Measurements from ENCODE around the gene GPC1. TPM values are rescaled to one million over a fixed set of nuclear protein-coding genes. Genes with fewer than 3 reads are reported as not detected.

Gene GPC1
- total and polyA plus RNA-seq, 2 donors (not counting 3 experiments of a cell fraction or from before 2014, with no cell fraction given), result 9.6 to 31.1 TPM

DNA sequence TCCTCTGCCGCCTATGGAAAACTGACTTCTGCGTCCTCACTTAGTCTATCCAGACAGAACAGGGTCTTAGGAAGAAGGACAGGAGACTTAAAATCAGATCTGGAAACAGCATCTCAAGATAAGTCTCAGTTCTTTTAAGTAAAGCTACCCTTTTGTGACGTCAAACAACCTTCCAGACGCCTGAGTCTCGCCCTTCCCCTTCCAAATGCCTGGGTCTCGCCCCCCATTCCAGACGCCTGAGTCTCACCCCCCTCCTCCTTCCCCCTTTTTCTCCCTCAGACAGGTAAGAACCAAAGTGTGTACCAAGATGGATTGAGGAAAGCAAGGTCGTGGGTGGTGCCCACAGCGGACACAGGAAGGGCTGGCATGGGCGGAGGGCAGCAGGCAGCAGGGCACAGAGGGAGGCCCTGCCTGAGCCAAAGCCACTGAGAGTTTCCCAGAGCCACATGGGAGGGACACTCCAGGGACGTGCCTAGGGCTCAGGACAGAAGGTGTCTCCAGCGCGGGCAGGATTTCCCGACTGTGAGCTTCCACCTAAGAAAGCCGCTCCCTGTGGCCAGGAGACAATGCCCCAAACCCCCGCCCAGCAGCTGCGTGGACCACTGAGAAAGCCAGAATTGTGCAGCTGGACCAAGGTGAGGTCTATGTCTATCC is 71.1 kb downstream of the GPC1 start:
- no peak overlapping the region for H3K9ac ChIP-seq (replicated peaks; ENCODE audit: extremely low read depth, insufficient read depth, low read length)
- H3K9me1 ChIP-seq (replicated peaks; ENCODE audit: control insufficient read depth, extremely low read depth, insufficient read depth, low read length), result no peaks in the 10 kb centered on the region
- FAIRE-seq (no peak), DNase-seq (ENCODE audit: low read depth, low spot score) (no peak)
- H3K27ac ChIP-seq (ENCODE audit: insufficient read depth, low read depth, low read length), result no peak overlapping the region
- H3K27me3 ChIP-seq (ENCODE audit: control insufficient read depth in 2 of 2, insufficient read depth in 2 of 2, low read length in 2 of 2), result no peaks in the 10 kb centered on the region
- BruUV-seq (replicated peaks), result no TSS peak
- CTCF ChIA-PET, result no interaction called here
- H3K4me2 ChIP-seq (ENCODE audit: insufficient read depth, low read length), result no peak overlapping the region
- intact Hi-C loops (cut with micrococcal nuclease), result no loop called here
- H4K20me1 ChIP-seq (replicated peaks; ENCODE audit: control insufficient read depth, extremely low read depth, insufficient read depth, low read length), result no peaks in the 10 kb centered on the region
- H3K4me3 ChIP-seq (replicated peaks in 1 of 3; ENCODE audit: insufficient read depth in 1 of 3, low read depth in 1 of 3, low read length in 3 of 3), result no peak overlapping the region
- dilution Hi-C loops (cut with MboI; ENCODE audit: extremely low pct_ligation_motif_present, low sequenced_read_pairs), result no loop called here
- no peaks in the 10 kb centered on the region for H3K9me3 ChIP-seq (replicated peaks; ENCODE audit: control insufficient read depth, insufficient read depth, low read length)
- POLR2A ChIA-PET, result no interaction called here
- H3K36me3 ChIP-seq (ENCODE audit: control insufficient read depth in 2 of 2, extremely low read depth in 1 of 2, insufficient read depth in 2 of 2, low read length in 2 of 2), result no peaks in the 10 kb centered on the region
- no peak overlapping the region for H2AFZ ChIP-seq (ENCODE audit: low read depth, low read length)
- no peaks in the 10 kb centered on the region for H3K4me1 ChIP-seq (ENCODE audit: control insufficient read depth, extremely low read depth, insufficient read depth, low read length)
- TF ChIP-seq JUN (IDR thresholded peaks at IDR 0.05; ENCODE audit: borderline replicate concordance, insufficient read depth, insufficient read length, low read depth) (no peak), POLR2AphosphoS5 (IDR thresholded peaks at IDR 0.05; ENCODE audit: insufficient read depth, low read depth, low read length) (no peak), EZH2 (IDR thresholded peaks at IDR 0.05; ENCODE audit: borderline replicate concordance, low read depth, low read length, severe bottlenecking) (no peak), GATA2 (IDR thresholded peaks at IDR 0.05; ENCODE audit: insufficient read depth, insufficient read length, low read depth, low read length) (no peak), FOS (IDR thresholded peaks at IDR 0.05; ENCODE audit: borderline replicate concordance, insufficient read depth, low read length) (no peak), POLR2A (IDR thresholded peaks at IDR 0.05; ENCODE audit: low read depth, low read length) (no peak), MYC (IDR thresholded peaks at IDR 0.05; ENCODE audit: low read depth, low read length) (no peak)
- TF ChIP-seq, protein P1, sequence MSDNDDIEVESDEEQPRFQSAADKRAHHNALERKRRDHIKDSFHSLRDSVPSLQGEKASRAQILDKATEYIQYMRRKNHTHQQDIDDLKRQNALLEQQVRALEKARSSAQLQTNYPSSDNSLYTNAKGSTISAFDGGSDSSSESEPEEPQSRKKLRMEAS (IDR thresholded peaks at IDR 0.05; ENCODE audit: insufficient read depth, insufficient read length), result no peak
- TF ChIP-seq, protein P2, sequence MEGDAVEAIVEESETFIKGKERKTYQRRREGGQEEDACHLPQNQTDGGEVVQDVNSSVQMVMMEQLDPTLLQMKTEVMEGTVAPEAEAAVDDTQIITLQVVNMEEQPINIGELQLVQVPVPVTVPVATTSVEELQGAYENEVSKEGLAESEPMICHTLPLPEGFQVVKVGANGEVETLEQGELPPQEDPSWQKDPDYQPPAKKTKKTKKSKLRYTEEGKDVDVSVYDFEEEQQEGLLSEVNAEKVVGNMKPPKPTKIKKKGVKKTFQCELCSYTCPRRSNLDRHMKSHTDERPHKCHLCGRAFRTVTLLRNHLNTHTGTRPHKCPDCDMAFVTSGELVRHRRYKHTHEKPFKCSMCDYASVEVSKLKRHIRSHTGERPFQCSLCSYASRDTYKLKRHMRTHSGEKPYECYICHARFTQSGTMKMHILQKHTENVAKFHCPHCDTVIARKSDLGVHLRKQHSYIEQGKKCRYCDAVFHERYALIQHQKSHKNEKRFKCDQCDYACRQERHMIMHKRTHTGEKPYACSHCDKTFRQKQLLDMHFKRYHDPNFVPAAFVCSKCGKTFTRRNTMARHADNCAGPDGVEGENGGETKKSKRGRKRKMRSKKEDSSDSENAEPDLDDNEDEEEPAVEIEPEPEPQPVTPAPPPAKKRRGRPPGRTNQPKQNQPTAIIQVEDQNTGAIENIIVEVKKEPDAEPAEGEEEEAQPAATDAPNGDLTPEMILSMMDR (IDR thresholded peaks at IDR 0.05; ENCODE audit: extremely low read depth in 1 of 2, insufficient read depth in 1 of 2, low read depth in 1 of 2, low read length in 2 of 2), result no peak
- H3K79me2 ChIP-seq (ENCODE audit: control insufficient read depth, insufficient read depth, low read length), result no peaks in the 10 kb centered on the region
